ENCODE data around the gene KAT7.

The KAT7 gene

GRCh38 chr17:49843774-49844350 is 55.4 kb downstream of the KAT7 start:
- peak in 1 of 2 donors; percentile 19 for DNase-seq

- no peak for DNase-seq
Measured at GRCh38 chr17:49845321-49845720, 56.8 kb downstream of the KAT7 start.

GRCh38 chr17:49846938-49847712 is 58.6 kb downstream of the KAT7 start:
- DNase-seq: no peak

GRCh38 chr17:49848019-49848473 is 59.6 kb downstream of the KAT7 start, which contains the start of gene TAC4:
Gene TAC4 (minus strand): TSS chr17:49848069. CDS start chr17:49848017, 52 bp downstream.
- no peak for DNase-seq

GRCh38 chr17:49848739-49849138 is 60.3 kb downstream of the KAT7 start:
- no peak for DNase-seq

- no peak for DNase-seq
Measured at GRCh38 chr17:49850218-49850610, 61.7 kb downstream of the KAT7 start.

- DNase-seq: no peak
Measured at GRCh38 chr17:49850772-49851386, 62.4 kb downstream of the KAT7 start.

GRCh38 chr17:49851387-49852291 is 63.2 kb downstream of the KAT7 start:
- peak; percentile 66 to 75 for DNase-seq

GRCh38 chr17:49853470-49854015 is 65.1 kb downstream of the KAT7 start:
- no peak for DNase-seq

- no peak for DNase-seq
Measured at GRCh38 chr17:49854126-49854525, 65.6 kb downstream of the KAT7 start.

- DNase-seq: no peak
Measured at GRCh38 chr17:49858796-49859195, 70.3 kb downstream of the KAT7 start.

GRCh38 chr17:49859991-49860953 is 71.8 kb downstream of the KAT7 start:
- no peak for DNase-seq

GRCh38 chr17:49861150-49861884 is 72.8 kb downstream of the KAT7 start:
- DNase-seq: peak; percentile 61 to 62

- no peak for DNase-seq
Measured at GRCh38 chr17:49862781-49863331, 74.4 kb downstream of the KAT7 start.

- DNase-seq: no peak
Measured at GRCh38 chr17:49866019-49866380, 77.5 kb downstream of the KAT7 start.

GRCh38 chr17:49866882-49867413 is 78.5 kb downstream of the KAT7 start:
- DNase-seq: no peak

GRCh38 chr17:49869038-49869374 is 80.5 kb downstream of the KAT7 start:
- DNase-seq: no peak

- DNase-seq: no peak
Measured at GRCh38 chr17:49870298-49870697, 81.8 kb downstream of the KAT7 start.

GRCh38 chr17:49871211-49871610 is 82.7 kb downstream of the KAT7 start:
- DNase-seq: no peak

- DNase-seq: no peak
Measured at GRCh38 chr17:49872754-49873377, 84.4 kb downstream of the KAT7 start.

Data from activated CD4-positive, alpha-beta T cell treated with anti-CD3 and anti-CD28 coated beads for 4 hours (primary cell).